GM23248 (cell line): ENCODE data around the gene OR2B2. TPM values are rescaled to one million over a fixed set of nuclear protein-coding genes. Genes with fewer than 3 reads are reported as not detected.
A peak's percentile ranks its signal among the peaks of the same experiment; 100 is the strongest.

Experiments
- DNase-seq: peaks from one replicate; pipeline ENCODE4 v3.0.0-alpha.2; 2015
- H2AFZ ChIP-seq: fragments of 200-600 bp; sonication (generic); 2 replicates; pipeline ENCODE4 v1.6.1; 2016; ENCODE audit warnings: antibody characterized with exemption
- H3F3A ChIP-seq: fragments of 200-600 bp; sonication (generic); 2 replicates; pipeline ENCODE4 v1.6.1; 2016; ENCODE audit warnings: mild to moderate bottlenecking, antibody characterized with exemption, mixed run types; ENCODE audit not compliant: insufficient read depth
- H3K27ac ChIP-seq: fragments of 200-600 bp; sonication (generic); 2 replicates; pipeline ENCODE4 v1.5.1; 2016; ENCODE audit warnings: mild to moderate bottlenecking
- H3K27me3 ChIP-seq: fragments of 200-600 bp; sonication (generic); replicated peaks from 2 replicates; pipeline ENCODE4 v1.6.1; 2016; ENCODE audit warnings: mild to moderate bottlenecking; ENCODE audit not compliant: insufficient read depth
- H3K36me3 ChIP-seq: fragments of 200-600 bp; sonication (generic); 2 replicates; pipeline ENCODE4 v1.6.1; 2016; ENCODE audit warnings: low read depth, mild to moderate bottlenecking
- H3K4me1 ChIP-seq: fragments of 200-600 bp; sonication (generic); 2 replicates; pipeline ENCODE4 v1.6.1; 2016; ENCODE audit warnings: mild to moderate bottlenecking; ENCODE audit not compliant: insufficient read depth
- H3K4me2 ChIP-seq: fragments of 200-600 bp; sonication (generic); one replicate; pipeline ENCODE4 v1.6.1; 2016; ENCODE audit warnings: mild to moderate bottlenecking; ENCODE audit not compliant: unreplicated experiment
- H3K4me3 ChIP-seq: fragments of 200-600 bp; sonication (generic); 2 replicates; pipeline ENCODE4 v1.5.1; 2016; ENCODE audit warnings: mild to moderate bottlenecking
- H3K79me2 ChIP-seq: fragments of 200-600 bp; sonication (generic); 2 replicates; pipeline ENCODE4 v1.6.1; 2016; ENCODE audit warnings: mild to moderate bottlenecking; ENCODE audit not compliant: insufficient read depth
- H3K9ac ChIP-seq: fragments of 200-600 bp; sonication (generic); 2 replicates; pipeline ENCODE4 v1.6.1; 2016; ENCODE audit warnings: mild to moderate bottlenecking
- H3K9me2 ChIP-seq: fragments of 200-600 bp; sonication (generic); 2 replicates; pipeline ENCODE4 v1.6.1; 2016; ENCODE audit warnings: mixed run types, mild to moderate bottlenecking, moderate library complexity; ENCODE audit not compliant: insufficient read depth
- H3K9me3 ChIP-seq: fragments of 200-600 bp; sonication (generic); one replicate; pipeline ENCODE4 v1.6.1; 2017; ENCODE audit warnings: low read depth
- H4K20me1 ChIP-seq: fragments of 200-600 bp; sonication (generic); 2 replicates; pipeline ENCODE4 v1.6.0; 2016; ENCODE audit not compliant: insufficient read depth
- EZH2 ChIP-seq: fragments of 200-600 bp; sonication (generic); IDR thresholded peaks from 2 replicates; pipeline ENCODE4 v1.6.1; 2018; ENCODE audit warnings: antibody characterized with exemption, mild to moderate bottlenecking; ENCODE audit not compliant: insufficient read depth, poor library complexity, severe bottlenecking
- EZH2phosphoT487 ChIP-seq: fragments of 200-600 bp; sonication (generic); IDR thresholded peaks from 2 replicates; pipeline ENCODE4 v1.6.1; 2018; ENCODE audit warnings: antibody characterized with exemption, moderate library complexity, mild to moderate bottlenecking, low read depth; ENCODE audit not compliant: insufficient read depth
- WGBS, 2 experiments: methylation state at CpG; one replicate each; pipeline ENCODE4 v1.1.6; 2015 to 2017; ENCODE audit warnings: low lambda C conversion rate in 2 of 2, low coverage in 1 of 2; ENCODE audit errors: missing lambda C conversion rate in 2 of 2; 5-methylcytosine and 5-hydroxymethylcytosine counted together
- in situ Hi-C: fragments of 300-500 bp; cut with MboI; formaldehyde crosslinking; loops from 2 replicates; pipeline ENCODE4 v1.15.0; 2020
- polyA plus RNA-seq: library from polyadenylated mRNA; unstranded; fragments of >200 nt; fragmentation: Nextera tagmentation; extraction: Ambion mirVana; gene quantifications from 2 replicates; pipeline ENCODE4 v1.2.1, GENCODE V29; 2016
- small RNA-seq: library from RNA; depleted of rRNA; stranded (forward); fragments of <200 nt; gene quantifications from one replicate; pipeline ENCODE3, GENCODE V24; 2014; ENCODE audit warnings: low read depth, low replicate concordance
- total RNA-seq: library from RNA; depleted of rRNA; stranded (reverse); fragments of >200 nt; shearing (Covaris generic); gene quantifications from 2 replicates; pipeline ENCODE4 v1.2.3, GENCODE V29; 2014; rRNA removed

The OR2B2 gene
- total and polyA plus RNA-seq, 2 experiments from 2014 or later, result not detected

GRCh38 chr6:27862396-27863066 is 49.7 kb downstream of the OR2B2 start:
- Histone ChIP-seq H3K9ac (no peak overlapping the region), H3F3A (peaks cover 27% of the 10 kb centered on the region), H3K36me3 (no peaks in the 10 kb centered on the region), H3K9me3 (no peaks in the 10 kb centered on the region), H3K27me3 (no peaks in the 10 kb centered on the region), H3K27ac (no peak overlapping the region), H3K79me2 (no peaks in the 10 kb centered on the region), H3K4me3 (no peak overlapping the region), H4K20me1 (no peaks in the 10 kb centered on the region), H3K4me1 (peaks cover 7% of the 10 kb centered on the region; the same call in 1 of the 2 replicates), H3K9me2 (no peaks in the 10 kb centered on the region), H3K4me2 (no peak overlapping the region), H2AFZ (peak overlapping the region; percentile 45; the same call in 1 of the 2 replicates)
- TF ChIP-seq EZH2phosphoT487 (no peak), EZH2 (no peak)
- in situ Hi-C loops, result loop anchor here (25.0 kb wide), 1 partner anchor 1825 kb away; a partner anchor contains a TSS
- no peak for DNase-seq
- 67 to 69% methylated on average over 6 of the region's 6 CpGs for WGBS, 2 experiments

- Histone ChIP-seq H3K27ac (no peak overlapping the region), H3K9me3 (no peaks in the 10 kb centered on the region), H3K27me3 (no peaks in the 10 kb centered on the region), H3F3A (peaks cover 26% of the 10 kb centered on the region), H3K4me1 (peaks cover 7% of the 10 kb centered on the region; the same call in 1 of the 2 replicates), H4K20me1 (no peaks in the 10 kb centered on the region), H2AFZ (no peak overlapping the region), H3K9me2 (no peaks in the 10 kb centered on the region), H3K4me2 (no peak overlapping the region), H3K36me3 (no peaks in the 10 kb centered on the region), H3K9ac (no peak overlapping the region), H3K79me2 (no peaks in the 10 kb centered on the region), H3K4me3 (no peak overlapping the region)
- DNase-seq, result no peak
- in situ Hi-C loops, result loop anchor here (25.0 kb wide), 1 partner anchor 1825 kb away; a partner anchor contains a TSS
- TF ChIP-seq EZH2, result no peak
- no peak for TF ChIP-seq EZH2phosphoT487
These were observed 50.3 kb downstream of the OR2B2 start for GRCh38 chr6:27861861-27862260.

GRCh38 chr6:27861276-27861840 is 50.8 kb downstream of the OR2B2 start:
- Histone ChIP-seq H3K9me3 (no peaks in the 10 kb centered on the region), H3K27me3 (no peaks in the 10 kb centered on the region), H3K9me2 (no peaks in the 10 kb centered on the region), H2AFZ (no peak overlapping the region), H3K4me3 (no peak overlapping the region), H3F3A (peaks cover 21% of the 10 kb centered on the region), H3K9ac (no peak overlapping the region), H3K4me2 (no peak overlapping the region), H4K20me1 (no peaks in the 10 kb centered on the region), H3K79me2 (no peaks in the 10 kb centered on the region), H3K27ac (no peak overlapping the region), H3K4me1 (peaks cover 7% of the 10 kb centered on the region; the same call in 1 of the 2 replicates), H3K36me3 (no peaks in the 10 kb centered on the region)
- 73 to 76% methylated on average over 2 of the region's 2 CpGs for WGBS, 2 experiments
- DNase-seq, result no peak
- in situ Hi-C loops, result loop anchor here (25.0 kb wide), 1 partner anchor 1824 kb away; a partner anchor contains a TSS
- TF ChIP-seq EZH2phosphoT487 (no peak), EZH2 (no peak)

Small RNA genes lying within 50 kb of the gene (small RNA-seq; reads per million reads assigned to genes)
- not detected for gene RNU7-26P

Other genes with a start within 250 kb of the OR2B2 start
- gene OR2B6, start 44.8 kb upstream of the OR2B2 start, total RNA-seq, result not detected in 2 replicates
- gene OR2B6, start 44.8 kb upstream of the OR2B2 start, polyA plus RNA-seq, result not detected in 2 replicates
- gene ZNF165, start 168.2 kb upstream of the OR2B2 start, total RNA-seq, result 0.25 and 0.86 TPM in 2 replicates
- gene ZNF165, start 168.2 kb upstream of the OR2B2 start, polyA plus RNA-seq, result 0.41 and 0.81 TPM in 2 replicates
- gene ZSCAN16, start 212.2 kb upstream of the OR2B2 start, total RNA-seq, result 1.2 and 2.3 TPM in 2 replicates
- gene ZSCAN16, start 212.2 kb upstream of the OR2B2 start, polyA plus RNA-seq, result 1.2 TPM in 2 replicates
- 12.0 and 13.2 TPM in 2 replicates for gene ZKSCAN8, start 229.5 kb upstream of the OR2B2 start, total RNA-seq
- 4.1 TPM in 2 replicates for gene ZKSCAN8, start 229.5 kb upstream of the OR2B2 start, polyA plus RNA-seq